GM15510 (cell line): ENCODE data around the gene DIS3L2.
"Not testable (repeated sequence)": the region's sequence is repeated elsewhere in the genome, so short reads cannot be mapped to it uniquely, and the experiment has no call there.

ENCODE experiments used
- POLR2A ChIP-seq: IDR thresholded peaks from 3 replicates; pipeline ENCODE4 v1.6.1; 2011; ENCODE audit warnings: borderline replicate concordance; ENCODE audit not compliant: insufficient read length; ENCODE audit errors: extremely low read depth

The DIS3L2 gene

GRCh38 chr2:232372231-232373208 is 411.0 kb downstream of the DIS3L2 start:
- TF ChIP-seq POLR2A, result no peak

DNA sequence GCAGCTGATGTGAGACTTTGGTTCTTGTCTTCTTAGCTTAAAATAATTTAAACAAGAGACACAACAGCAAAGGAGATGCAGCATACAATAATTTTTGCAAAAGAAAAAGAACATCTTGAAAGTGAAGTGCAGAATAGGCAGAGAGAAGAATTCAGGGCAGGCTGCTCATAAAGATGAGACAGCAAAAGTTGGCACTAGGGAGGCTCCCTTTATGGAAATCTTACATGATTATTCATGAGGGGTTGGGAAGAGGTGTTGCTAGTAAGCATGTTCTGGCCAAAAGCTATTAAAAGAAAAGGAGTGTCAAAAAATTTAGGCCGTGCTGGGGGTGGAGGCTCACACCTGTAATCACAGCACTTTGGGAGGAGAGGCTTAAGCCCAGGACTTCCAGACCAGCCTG is 412.8 kb downstream of the DIS3L2 start:
- TF ChIP-seq POLR2A, result no peak

DNA sequence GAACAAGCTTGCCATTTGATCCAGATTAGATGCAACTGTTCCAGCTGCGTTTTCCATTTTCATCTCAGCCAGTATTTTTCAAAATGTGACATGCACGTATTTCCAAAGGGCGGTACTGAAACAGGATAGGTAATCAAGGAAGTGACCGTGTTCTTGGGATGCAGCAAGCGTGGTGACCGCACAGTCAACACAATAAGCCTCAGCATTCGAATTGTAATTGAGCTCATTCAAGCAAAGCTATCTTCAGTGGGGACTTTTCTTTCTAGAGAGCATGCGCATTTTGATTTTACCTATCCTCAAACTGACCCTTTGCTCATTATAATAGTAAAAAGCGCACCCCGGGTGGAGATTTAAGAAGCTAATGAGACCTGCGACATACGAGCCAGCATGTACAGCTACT is 413.7 kb downstream of the DIS3L2 start:
- TF ChIP-seq POLR2A, result no peak

GRCh38 chr2:232376260-232376659 is 414.7 kb downstream of the DIS3L2 start:
- no peak for TF ChIP-seq POLR2A

GRCh38 chr2:232376713-232377112 is 415.2 kb downstream of the DIS3L2 start:
- TF ChIP-seq POLR2A, result no peak

GRCh38 chr2:232377319-232377718 is 415.8 kb downstream of the DIS3L2 start:
- no peak for TF ChIP-seq POLR2A

- TF ChIP-seq POLR2A, result no peak
Measured at GRCh38 chr2:232377841-232378734, 416.6 kb downstream of the DIS3L2 start.

- not testable (repeated sequence) for TF ChIP-seq POLR2A
Measured at GRCh38 chr2:232378735-232379151, 417.2 kb downstream of the DIS3L2 start, which contains the start of gene ALPP. Gene ALPP, plus strand, starts transcription at chr2:232378751. Its CDS starts 52 bp downstream, at chr2:232378803.

GRCh38 chr2:232382331-232383225 is 421.1 kb downstream of the DIS3L2 start:
- no peak for TF ChIP-seq POLR2A

GRCh38 chr2:232384466-232384865 is 423.0 kb downstream of the DIS3L2 start:
- TF ChIP-seq POLR2A, result no peak

- TF ChIP-seq POLR2A, result no peak
Measured at GRCh38 chr2:232385660-232386489, 424.4 kb downstream of the DIS3L2 start.

- TF ChIP-seq POLR2A, result no peak
Measured at GRCh38 chr2:232386490-232386739, 424.9 kb downstream of the DIS3L2 start.
